NK-92 treated with Interleukin-12 subunit alpha and Interleukin-12 subunit beta, amount 100 ng/mL, for 24 hours (cell line): ENCODE results near the gene IRF5.
"Not testable (repeated sequence)": the region's sequence is repeated elsewhere in the genome, so short reads cannot be mapped to it uniquely, and the experiment has no call there.

ENCODE experiments used
- DNase-seq: peaks from one replicate; lab custom pipeline; 2025; lab: John Stamatoyannopoulos, UW

The IRF5 gene

DNA sequence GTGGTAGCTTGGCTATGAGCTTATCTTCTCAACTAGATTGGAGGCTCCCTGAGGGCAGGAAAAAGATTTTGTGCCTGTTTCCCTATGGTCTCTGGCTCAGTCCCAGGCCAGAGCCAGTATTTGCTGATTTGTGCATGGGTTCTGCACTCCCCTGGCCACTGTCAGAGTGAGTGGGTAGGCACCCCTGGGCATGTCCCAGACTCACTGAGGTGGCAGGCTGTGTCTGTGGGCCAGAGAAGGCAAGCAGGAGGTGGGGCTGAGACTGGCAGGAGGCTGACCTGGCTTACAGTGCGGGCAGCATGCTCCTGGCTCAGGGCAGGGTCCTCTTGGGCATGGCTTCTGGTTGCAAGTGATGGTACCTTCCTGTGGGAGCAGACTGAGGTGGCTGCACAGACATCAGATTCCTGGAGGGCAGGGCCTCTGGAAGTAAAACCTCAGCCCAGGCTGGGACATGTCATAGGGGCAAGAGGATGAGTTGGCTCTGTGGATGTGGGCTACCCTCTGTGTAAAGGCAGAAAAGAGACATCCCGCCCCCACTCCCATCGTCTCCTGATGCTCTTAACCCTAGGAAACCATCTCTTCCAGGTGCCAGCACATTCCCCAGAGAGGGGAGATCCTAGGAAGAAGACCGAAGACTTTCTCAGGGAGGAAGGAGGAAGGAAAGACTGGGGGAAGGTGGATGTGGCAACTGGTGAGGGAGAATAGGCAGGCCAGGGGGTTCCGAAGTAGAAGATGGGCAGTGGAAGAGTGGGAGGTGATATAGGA lies 31.5 kb upstream of the IRF5 start:
- no peak for DNase-seq

DNA sequence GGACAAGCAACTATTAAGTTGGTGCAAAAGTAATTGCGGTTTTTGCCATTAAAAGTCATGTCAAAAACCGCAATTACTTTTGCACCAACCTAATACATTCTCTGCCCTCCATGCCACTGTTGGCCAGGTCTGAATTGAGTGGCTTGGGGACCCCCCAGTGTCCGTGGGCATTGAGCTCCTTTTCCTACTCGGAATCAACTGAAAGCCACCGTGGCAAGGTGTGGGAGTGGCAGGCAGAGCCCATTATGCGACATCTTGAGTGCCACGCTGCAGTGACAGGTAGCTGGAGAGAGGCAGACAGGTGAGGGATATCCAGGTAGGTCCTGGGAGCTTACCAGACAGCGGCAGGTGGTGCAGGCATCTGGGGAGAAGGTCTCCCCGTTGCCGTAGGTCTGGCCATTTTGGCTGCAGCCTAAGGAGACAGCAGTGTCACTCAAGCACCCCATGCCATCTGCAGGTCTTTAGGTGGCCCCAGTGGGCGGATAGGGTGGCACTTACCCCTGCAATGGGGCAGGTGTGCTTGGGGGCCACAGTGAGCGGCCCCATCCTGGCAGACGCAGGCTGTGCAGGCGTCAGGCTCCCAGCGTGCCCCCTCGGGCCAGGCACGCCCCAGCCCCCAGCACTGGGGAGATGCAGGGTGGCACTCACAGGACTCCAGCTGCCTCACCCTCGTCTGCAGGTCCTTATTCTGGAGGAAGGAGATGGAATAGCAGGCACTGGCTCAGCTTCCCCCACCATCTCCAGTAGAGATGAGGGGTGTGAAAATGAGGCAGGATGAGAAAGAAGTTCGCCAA lies 30.8 kb upstream of the IRF5 start:
- no peak for DNase-seq

DNA sequence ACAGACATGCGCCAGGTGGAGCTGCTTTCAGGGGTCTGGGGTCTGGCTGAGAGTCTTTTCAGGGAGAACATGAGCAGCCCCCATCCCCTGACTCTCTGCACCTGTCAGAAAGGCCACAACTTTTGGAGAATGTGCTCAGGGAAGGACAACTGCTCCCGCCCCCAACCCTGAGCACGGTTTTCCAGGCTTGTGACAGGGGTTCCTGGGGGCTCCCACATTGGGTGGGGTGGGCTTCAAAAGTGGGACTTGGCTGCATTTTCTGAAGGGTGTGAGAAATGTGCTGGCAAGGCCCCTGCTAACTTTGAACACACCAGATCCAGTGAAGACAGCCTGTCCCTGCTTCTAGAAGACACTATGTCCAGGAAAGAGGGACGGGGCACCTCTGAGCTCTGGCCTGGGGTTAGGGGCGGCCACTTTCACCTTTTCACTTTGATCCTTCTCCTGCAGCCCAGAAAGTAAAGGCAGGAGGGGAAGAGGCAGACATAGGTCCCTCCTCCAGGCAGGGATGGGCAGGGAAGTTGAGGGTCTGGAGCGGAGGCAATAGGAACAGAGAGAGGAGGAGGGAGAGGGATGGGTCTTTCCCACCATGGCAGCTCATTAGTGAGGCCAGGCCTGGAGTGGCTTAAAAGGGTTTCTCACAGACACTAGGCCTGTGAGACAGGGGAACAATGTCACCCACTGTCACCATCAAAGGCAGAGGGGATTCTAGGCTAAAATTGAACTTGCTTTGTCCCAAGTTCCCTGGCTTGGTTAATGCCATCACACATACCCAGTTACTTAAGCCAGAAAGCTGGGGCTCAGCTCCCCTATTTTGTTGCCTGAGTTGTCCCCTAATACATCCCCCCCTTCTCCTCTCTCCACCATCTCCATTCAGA lies 28.7 kb upstream of the IRF5 start:
- DNase-seq = no peak

DNA sequence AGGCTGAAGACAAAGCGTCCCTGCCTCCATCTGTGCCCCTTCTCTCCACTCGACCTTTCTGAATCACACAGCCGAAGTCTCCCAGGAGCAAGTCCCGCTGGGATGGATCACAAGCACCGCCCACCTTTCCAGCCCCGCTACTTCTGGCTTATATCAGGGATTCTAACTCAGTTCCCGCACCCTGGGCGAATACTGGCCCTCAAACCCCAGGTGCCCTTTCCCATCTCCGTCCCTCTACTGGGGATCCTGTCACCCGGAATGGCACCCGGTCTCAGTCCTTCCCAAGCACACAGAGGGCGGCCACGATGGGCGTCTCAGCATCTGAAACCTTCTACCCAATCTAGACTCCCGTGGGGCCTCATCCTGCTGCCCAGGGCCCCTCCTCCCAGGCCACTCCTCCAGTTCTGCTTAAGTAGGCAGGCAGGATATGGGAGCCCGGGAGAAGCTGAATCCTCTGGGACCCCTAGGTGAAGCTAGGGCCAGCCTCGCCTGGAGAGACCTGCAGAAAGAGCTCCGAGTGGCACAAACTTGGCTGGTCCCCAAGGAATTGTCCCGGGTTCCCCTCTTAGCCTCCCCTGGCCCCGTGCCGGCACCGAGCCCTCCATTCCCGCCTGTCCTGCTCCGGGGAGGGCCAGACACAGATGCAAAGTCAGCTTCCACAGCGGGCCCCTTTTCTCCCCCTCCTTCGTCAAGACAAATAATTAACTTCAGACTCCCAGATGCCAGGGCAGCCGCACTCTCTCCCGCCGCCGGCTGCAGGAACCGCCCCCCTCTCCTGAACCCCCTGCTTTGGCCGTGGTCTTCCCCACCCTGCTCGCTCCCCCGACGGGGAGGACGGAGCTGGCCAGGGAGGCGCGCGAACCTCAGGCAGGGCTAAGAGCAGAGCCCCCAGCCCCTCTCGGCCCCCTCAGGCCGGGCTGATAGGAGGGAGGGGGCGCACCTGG lies 27.8 kb upstream of the IRF5 start:
- no peak for DNase-seq

DNA sequence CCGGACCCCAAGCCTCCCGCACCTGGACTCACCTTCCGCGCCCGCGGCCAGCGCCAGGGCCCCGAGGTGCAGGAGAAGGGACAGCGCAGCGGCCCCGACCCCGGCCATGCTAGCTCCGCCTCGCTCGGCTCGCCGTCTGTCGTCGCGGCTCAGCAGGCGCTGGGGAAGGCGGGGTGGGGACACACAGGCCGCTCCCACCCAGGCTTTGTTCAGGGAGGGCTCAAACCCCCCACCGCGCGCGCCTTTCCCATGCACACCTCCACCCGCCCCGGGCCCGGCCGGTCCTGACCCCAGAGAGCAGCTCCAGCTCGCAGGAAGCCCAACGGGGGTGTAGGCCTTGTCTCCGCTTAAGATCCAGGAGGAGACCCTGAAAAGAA lies 27.2 kb upstream of the IRF5 start, which contains the start of gene KCP:
Gene KCP (minus strand): TSS at position 141 of the 377 bp plus-strand sequence. CDS start 33 bp downstream, at position 108.
- no peak for DNase-seq

DNA sequence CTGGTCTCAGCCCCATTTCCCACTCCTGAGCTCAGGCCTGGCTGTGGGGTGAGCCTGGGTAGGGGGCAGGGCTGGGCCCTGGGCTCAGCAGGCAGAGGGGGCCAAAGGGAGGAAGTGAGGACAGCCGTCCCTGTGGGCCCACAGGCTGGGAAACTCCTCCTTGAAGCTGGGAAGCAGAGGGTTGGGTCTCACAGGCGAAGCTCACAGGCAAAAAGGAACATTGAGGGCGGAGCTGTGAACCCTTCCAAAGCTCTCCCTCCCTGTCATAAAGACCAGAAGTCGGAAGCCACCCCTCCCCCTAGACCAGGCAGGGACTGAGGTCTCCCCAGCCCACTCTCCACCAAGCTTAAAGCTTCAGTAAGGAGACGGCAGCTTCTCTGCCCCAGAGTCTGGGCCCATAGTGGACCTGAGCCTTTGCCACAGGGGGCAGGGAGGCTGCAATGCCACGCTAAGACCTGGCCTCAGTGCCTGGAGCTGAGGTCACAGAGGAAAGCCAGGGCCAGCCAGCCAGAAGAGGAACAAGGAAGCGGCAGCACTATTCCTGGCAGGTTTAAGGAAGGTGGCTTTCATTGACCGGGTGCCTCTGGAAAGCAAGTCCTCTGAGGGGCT lies 26.2 kb upstream of the IRF5 start:
- no peak for DNase-seq

DNA sequence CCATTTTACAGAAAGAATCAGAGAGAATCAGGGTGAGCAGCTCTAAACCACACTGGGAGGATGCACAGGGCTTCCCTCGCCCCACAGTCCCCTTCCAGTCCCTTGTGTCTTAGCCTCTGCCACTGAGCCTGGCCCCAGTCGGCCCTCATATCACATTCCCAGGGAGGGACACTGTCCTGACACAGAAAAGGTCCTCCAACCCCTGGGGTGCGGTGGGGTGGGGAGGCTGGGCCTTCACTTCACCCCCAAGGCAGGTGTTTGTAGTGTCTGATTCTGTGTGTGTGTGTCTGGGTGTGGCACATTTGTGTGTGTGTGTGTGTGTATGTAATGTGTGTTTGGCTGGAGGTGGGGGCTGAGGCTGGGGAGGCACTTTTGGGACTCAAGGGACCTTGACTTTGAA lies 25.4 kb upstream of the IRF5 start:
- no peak for DNase-seq

DNA sequence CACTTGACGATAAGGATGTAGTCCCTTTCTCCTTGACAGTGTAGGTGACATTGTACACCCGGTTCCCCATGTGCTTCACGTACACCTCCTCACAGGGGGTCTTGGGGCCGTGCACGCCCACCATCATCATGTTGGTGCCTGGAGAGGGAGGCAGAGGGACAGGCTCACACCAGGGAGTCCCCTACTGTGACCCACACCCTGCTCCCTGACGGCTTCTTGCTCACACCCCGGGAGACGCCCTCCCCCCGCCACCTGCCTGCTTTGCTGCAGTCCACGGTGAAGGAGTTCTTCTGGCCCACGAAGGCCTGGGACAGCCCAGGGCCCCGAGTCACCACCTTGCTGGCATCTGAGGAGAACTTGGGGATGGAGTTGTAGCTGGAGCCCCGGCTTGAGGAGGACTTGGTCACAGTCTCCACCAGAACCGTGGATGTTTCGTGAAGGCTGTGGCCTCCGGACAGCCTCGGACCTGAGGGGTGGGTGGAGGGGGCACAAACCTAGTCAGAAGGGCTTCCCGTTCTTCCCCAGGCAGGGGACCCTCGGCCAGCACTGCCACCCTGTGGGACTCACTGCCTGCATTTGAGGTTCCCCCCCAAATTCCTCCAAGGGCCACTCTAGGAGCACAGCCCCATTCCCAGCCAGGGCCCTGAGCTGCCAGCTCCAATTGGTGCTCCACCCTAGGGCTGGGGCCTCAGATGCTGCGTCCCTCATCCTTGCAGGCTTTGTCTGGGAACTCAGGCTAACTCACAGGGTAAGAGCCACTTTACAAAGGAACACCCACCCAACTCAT lies 24.8 kb upstream of the IRF5 start:
- not testable (repeated sequence) for DNase-seq

DNA sequence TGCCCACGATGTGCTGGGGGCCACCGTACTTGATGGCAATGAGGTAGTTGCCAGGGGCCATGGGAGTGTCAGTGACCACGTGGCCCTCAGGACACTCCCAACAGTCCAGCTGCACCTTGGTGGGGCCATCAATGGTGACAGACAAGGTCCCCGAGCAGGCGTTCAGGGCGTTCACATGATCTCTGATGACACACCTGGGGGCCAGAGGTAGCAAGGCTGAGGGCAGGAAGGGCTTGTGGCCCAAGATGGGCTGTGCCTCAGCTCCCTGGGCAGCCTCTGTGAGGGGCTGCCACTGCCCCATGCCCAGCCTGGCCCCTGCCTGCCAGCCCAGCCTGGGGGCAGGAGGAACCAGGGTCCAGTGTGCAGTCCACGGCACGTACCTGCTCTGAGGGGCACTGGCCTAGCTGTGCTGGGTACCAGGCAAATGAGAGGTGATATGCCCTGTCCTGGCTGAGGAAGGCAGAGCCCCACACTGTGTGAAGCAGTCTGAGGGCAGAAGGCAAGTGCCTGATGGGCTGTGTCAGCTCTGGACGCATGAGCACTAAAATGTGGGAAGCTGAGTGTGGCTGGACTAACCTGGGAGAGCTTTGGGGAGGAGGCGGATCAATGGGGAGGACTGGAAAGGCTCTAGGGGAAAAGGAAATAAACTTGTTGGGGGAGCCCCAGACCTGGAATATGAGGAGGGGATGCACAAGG lies 23.7 kb upstream of the IRF5 start:
- no peak for DNase-seq

DNA sequence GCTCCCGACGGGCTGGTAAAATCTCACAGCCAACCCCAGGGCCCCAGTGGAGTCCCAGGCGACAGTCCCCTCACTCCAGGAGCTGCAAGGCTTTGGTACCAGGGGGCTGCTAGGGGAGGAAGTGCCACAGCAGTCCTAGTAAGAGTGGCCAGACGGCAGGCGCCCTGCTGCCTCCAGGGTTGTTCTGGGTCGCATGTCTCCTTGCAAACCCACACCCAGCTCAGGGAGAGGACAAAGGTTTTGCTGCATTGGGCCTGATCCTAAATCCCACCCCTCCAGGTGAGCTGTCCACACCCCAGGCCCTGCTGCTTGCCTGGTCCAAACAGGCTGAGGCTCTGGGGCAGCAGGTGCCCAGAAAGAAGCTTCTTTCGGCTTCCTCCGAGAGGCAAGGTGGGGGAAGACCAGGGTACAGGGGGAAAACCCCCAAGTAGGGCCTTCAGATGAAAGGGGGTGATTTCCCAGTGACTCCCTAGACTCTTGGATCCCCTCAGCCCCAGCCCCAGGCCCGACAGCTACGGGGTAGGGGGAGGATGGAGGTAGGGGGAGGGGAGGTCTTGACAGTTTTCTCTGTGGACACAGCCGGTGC lies 23.1 kb upstream of the IRF5 start:
- DNase-seq = no peak

DNA sequence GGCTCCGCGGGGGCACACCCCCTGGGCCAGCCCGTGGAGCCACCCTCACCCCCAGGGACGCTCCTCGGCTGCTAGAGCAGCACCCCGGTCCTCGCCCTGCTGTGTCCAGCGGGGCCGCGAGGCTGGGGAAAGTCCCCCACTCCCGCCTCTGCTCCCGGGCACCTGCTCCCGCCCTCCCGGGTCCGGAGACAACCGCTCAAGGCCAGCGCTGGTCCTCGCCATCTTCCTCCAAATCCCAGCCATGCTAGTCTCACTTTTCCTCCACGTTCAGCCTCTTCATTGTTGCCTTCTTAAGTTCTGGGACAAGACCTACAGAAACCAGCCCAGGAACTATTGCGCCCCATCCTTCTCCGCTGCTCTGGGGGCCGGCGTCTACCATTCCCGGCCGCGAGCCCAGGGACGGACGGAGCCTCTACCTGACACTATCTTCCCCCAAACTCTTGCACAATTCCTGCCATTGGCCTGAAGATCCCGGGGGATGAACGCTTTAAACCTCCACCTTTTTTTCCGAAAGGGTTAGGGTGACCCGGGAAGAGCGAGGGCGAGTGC lies 22.4 kb upstream of the IRF5 start:
- DNase-seq = no peak

DNA sequence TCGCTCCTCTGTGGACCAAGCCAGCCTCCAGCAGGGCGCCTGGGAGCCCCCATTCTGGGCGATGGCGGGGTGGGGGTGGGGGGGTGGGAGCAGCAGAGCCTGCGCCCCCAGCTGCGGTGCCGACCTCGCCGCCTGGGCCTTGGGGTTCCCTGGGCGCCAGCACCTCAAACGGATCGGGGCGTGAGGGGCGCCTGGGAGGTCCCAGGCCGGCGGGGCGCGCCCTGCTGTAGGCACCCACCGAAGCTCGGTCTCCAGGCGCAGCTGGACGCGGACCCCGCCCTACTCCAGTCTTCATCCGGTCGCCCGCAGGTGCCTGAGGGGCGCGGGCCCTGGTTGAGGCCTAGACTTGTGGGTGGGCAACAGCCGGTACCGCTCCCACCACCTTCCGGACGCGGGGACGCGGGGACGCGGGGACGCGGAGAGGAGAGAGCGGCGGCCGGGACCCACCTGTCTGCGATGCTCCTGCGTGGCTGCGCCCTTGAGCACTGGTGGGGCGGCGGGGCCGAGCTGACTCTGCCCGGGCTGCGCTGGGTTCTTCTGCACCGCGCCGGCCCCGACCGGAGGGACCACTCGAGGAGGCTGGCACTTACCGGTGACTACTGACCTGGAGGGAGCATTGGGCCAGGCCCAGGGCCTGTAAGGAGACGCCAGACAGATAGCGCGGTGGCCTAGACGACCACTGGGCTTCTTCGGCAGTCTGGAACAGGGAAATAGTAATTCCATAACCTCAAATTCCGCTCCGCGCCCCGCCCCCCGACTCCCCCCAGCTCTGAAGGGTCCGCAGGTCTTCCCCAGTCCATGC lies 21.7 kb upstream of the IRF5 start:
- no peak for DNase-seq

DNA sequence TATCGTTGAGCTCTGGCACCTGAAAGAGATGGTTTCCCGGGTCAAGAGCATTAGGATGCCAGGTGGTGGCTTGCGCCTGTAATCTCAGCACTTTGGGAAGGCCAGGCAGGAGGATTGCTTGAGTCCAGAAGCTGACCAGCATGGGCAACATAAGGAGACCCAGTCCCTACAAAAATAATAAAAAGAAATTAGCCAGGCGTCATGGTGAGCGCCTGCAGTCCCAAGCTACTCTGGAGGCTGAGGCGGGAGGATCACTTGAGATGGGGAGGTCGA lies 21.1 kb upstream of the IRF5 start:
- no peak for DNase-seq

DNA sequence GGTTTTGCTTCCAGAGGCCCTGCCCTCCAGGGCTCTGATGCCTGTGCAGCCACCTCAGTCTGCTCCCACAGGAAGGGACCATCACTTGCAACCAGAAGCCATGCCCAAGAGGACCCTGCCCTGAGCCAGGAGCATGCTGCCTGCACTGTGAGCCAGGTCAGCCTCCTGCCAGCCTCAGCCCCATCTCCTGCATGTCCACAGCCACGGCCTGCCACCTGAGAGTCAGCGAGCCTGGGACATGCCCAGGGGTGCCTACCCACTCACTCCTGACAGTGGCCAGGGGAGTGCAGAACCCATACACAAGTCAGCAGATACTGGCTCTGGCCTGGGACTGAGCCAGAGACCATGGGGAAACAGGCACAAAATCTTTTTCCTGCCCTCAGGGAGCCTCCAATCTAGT lies 20.6 kb upstream of the IRF5 start:
- no peak for DNase-seq

DNA sequence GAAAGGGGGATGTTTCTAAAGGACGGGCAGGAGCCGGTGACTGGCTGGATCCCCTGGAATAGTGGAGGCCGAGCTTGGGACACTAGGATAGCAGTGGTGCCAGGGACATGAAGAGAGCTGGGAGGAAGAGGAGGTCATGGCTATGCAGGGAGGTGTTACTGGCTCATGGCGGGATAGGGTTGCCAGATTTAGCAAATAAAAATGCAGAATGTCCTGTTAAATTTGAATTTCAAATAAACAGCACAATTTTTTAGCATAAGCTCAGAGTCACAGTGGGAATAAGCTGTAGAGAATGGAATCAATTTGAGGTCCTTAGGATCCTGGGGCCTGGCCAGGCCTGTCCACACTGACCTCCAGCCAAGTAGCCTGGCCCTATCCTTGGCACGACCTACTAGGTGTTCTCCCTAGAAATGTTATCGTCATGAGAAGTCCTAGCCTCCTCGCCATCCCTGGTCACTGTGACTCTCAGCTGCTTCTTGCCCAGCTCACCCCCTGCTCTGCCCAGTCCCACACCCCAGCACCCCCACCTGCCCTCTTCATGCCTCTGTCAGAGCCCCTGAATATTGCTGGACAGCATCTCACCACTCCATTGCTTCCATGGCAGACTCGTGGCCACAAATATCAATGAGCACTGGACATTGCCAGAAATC lies 19.6 kb upstream of the IRF5 start:
- no peak for DNase-seq

DNA sequence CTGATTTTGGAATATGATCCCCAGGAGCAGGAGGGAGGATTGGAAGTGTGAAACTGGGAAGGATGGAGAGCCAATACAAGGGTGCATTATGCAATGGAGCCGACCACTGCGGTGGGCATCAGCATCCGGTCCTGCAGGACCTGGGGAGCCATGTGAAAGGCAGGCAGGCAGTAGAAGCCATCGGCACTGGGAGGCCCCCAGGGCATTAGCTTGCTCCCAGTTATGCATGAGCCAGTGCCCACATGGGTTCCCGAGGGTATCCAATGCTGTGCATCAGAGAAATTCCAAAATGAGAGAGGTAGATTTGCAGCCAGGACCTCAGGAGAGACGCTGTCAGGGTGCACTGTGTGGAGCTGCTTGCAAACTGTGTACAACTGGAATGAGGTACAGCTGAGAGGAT lies 18.5 kb upstream of the IRF5 start:
- no peak for DNase-seq

DNA sequence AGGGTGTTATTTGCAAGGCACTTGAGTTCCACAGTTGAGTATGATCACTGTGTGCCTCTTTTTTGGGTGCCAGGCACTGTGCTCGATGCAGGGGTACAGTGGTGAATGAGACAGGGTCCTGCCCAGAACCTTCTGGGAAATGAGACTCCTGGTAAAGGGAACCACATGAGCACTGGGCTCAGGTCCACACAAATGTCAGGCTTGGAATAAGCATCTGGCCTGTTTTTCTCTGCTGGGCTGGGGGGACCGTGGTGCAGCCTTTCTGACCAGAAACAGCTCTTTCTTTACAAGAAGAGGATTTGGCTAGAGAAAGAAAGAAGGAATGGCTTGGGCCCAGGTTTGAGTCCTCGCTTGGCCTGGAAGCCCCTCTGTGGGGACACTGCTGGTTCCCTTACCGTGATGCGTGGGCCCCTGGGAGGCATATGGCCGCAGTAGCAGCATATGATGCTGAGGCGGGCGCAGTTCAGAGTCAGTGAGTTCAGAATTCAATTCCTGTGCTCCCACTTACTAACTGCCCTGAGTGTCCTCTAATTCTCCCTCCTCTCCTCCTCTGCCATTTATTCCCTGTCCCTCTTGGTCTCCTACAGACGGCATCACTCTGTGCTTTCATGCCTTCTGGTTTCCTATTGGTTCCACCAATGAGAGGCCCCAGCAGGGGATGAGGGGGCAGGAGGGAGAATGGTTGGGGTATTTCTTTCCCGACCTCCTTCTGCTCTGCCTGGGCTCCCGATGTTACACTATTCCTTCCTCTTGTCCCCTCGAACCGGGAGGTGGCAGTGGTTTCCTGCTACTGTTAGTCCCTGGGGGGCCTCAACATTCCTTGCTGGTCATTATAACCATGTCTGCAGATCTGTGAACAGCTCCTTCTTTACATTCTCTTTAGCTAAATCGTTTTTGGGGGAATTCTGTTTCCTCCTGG lies 17.6 kb upstream of the IRF5 start:
- no peak for DNase-seq
